K562 (cell line): ENCODE results near the gene NIPAL1. TPM values are rescaled to one million over a fixed set of nuclear protein-coding genes. Genes with fewer than 3 reads are reported as not detected.

Experiments used
- ATAC-seq: fragments of 200-7000 bp; cut with Tn5 transposase; 3 replicates; pipeline ENCODE4 v1.9.1; 2020; ENCODE audit warnings: moderate library complexity
- BruUV-seq: library from RNA; stranded (reverse); fragments of 400-500 nt; replicated peaks from 2 replicates; lab custom pipeline; 2021; lab: Mats Ljungman, UMichigan
- CTCF ChIA-PET: fragments of 300-600 bp; formaldehyde crosslinking; extraction: SDS; loops from one replicate; lab custom pipeline; 2021; ENCODE audit warnings: low intra/inter-chr PET ratio; lab: Yijun Ruan, JAX
- POLR2A ChIA-PET: fragments of 300-600, 350-650 bp; sonication (Branson Sonifier 250); formaldehyde crosslinking; extraction: SDS; loops from one replicate; lab custom pipeline; 2021; ENCODE audit warnings: antibody characterized with exemption, inconsistent platforms; lab: Yijun Ruan, JAX
- DNase-seq, 4 experiments: peaks; one replicate each; pipeline versions ENCODE4 v3.0.0 to v3.0.0-alpha.2; 2011 to 2018; ENCODE audit warnings: low spot score in 3 of 4, mixed read lengths in 3 of 4; ENCODE audit errors: extremely low read depth in 1 of 4
- FAIRE-seq: peaks from 2 replicates; lab custom pipeline; 2011; peaks lifted over from hg19 to GRCh38; lab: Jason Lieb, UNC
- H2AFZ ChIP-seq: 2 replicates; pipeline ENCODE4 v1.6.0; 2011; ENCODE audit warnings: low read depth, low read length, control low read depth, inconsistent platforms
- H3K27ac ChIP-seq: fragments of 200-600 bp; 3 replicates; pipeline ENCODE4 v1.8.0; 2011; ENCODE audit warnings: low read depth, mild to moderate bottlenecking, control low read depth, inconsistent platforms, low read length, moderate library complexity, mixed read lengths; ENCODE audit errors: extremely low read depth
- H3K27me3 ChIP-seq, 2 experiments: fragments of 300-600 bp in 1 of 2; 2 replicates in 1 of 2; 3 replicates in 1 of 2; pipeline versions ENCODE4 v1.6.0 to v1.8.0; 2011; ENCODE audit warnings: inconsistent platforms in 2 of 2, low read length in 2 of 2, mild to moderate bottlenecking in 1 of 2, mixed read lengths in 1 of 2, moderate library complexity in 1 of 2; ENCODE audit not compliant: control insufficient read depth in 2 of 2, insufficient read depth in 2 of 2
- H3K36me3 ChIP-seq: fragments of 300-600 bp; 3 replicates; pipeline ENCODE4 v1.8.0; 2011; ENCODE audit warnings: mild to moderate bottlenecking, low read length, inconsistent platforms; ENCODE audit not compliant: control insufficient read depth, insufficient read depth
- H3K4me1 ChIP-seq, 2 experiments: fragments of 200-600 bp in 1 of 2; replicated peaks in 1 of 2; 2 replicates in 1 of 2; 3 replicates in 1 of 2; pipeline versions ENCODE4 v1.5.1 to v1.8.0; 2011; ENCODE audit warnings: inconsistent platforms in 2 of 2, low read length in 2 of 2, mild to moderate bottlenecking in 1 of 2, mixed read lengths in 1 of 2, moderate library complexity in 1 of 2; ENCODE audit not compliant: control insufficient read depth in 2 of 2, insufficient read depth in 2 of 2
- H3K4me2 ChIP-seq: 2 replicates; pipeline ENCODE4 v1.6.1; 2011; ENCODE audit warnings: low read length, control low read depth, inconsistent platforms, mixed read lengths; ENCODE audit not compliant: insufficient read depth
- H3K4me3 ChIP-seq: fragments of 200-600 bp; sonication (generic), shearing (Covaris generic); 2 replicates; pipeline ENCODE4 v1.5.1; 2016; ENCODE audit warnings: control low read depth, inconsistent platforms
- H3K79me2 ChIP-seq: fragments of 200-600 bp; 3 replicates; pipeline ENCODE4 v1.8.0; 2011; ENCODE audit warnings: low read length, inconsistent platforms; ENCODE audit not compliant: control insufficient read depth, insufficient read depth
- H3K9ac ChIP-seq, 2 experiments: 2 replicates each; pipeline versions ENCODE4 v1.6.0 to v1.6.1; 2011; ENCODE audit warnings: low read depth in 2 of 2, low read length in 2 of 2, control low read depth in 1 of 2, inconsistent platforms in 1 of 2, mild to moderate bottlenecking in 1 of 2, mixed read lengths in 1 of 2; ENCODE audit not compliant: insufficient read depth in 1 of 2
- H3K9me1 ChIP-seq: one replicate; pipeline ENCODE4 v1.6.0; 2011; ENCODE audit warnings: inconsistent platforms, mild to moderate bottlenecking, low read length, moderate library complexity; ENCODE audit not compliant: control insufficient read depth, insufficient read depth
- H3K9me3 ChIP-seq: replicated peaks from 2 replicates; pipeline ENCODE4 v1.5.1; 2011; ENCODE audit warnings: low read depth, low read length, inconsistent platforms; ENCODE audit not compliant: control insufficient read depth, insufficient read depth
- H4K20me1 ChIP-seq: replicated peaks from 2 replicates; pipeline ENCODE4 v1.6.1; 2011; ENCODE audit warnings: low read length, inconsistent platforms, mixed read lengths; ENCODE audit not compliant: control insufficient read depth, insufficient read depth
- ETV1 ChIP-seq: fragments of 450-650 bp; conservative IDR thresholded peaks from 2 replicates; pipeline ENCODE4 v1.6.1; 2016; ENCODE audit warnings: missing genetic modification characterization, control low read depth, low read depth, missing compliant biosample characterization
- FOXP1 ChIP-seq: sonication (generic); formaldehyde crosslinking; IDR thresholded peaks from 2 replicates; pipeline ENCODE4 v1.8.0; 2022; ENCODE audit warnings: mild to moderate bottlenecking, missing genetic modification reagents
- HOMEZ ChIP-seq: fragments of 250-450 bp; sonication (Bioruptor Pico); IDR thresholded peaks from 2 replicates; pipeline ENCODE4 v1.4.0; 2020; ENCODE audit warnings: mild to moderate bottlenecking, moderate library complexity
- IRF1 ChIP-seq: sonication (generic); formaldehyde crosslinking; IDR thresholded peaks from 2 replicates; pipeline ENCODE4 v1.8.0; 2022; ENCODE audit warnings: missing genetic modification reagents, mild to moderate bottlenecking, borderline replicate concordance
- L3MBTL2 ChIP-seq: fragments of 450-650 bp; IDR thresholded peaks from 2 replicates; pipeline ENCODE4 v1.6.1; 2016; ENCODE audit warnings: mild to moderate bottlenecking, moderate library complexity
- MIER1 ChIP-seq: fragments of 450-650 bp; IDR thresholded peaks from 2 replicates; pipeline ENCODE4 v1.6.1; 2016; ENCODE audit warnings: antibody characterized with exemption, mild to moderate bottlenecking, low read depth
- MYBL2 ChIP-seq, 2 experiments: fragments of 450-650 bp in 1 of 2; sonication (generic) in 1 of 2; formaldehyde crosslinking in 1 of 2; IDR thresholded peaks; 2 replicates each; pipeline versions ENCODE4 v1.6.1 to v1.8.1; 2017 to 2022; ENCODE audit warnings: borderline replicate concordance in 1 of 2, inconsistent platforms in 1 of 2, low read depth in 1 of 2, mild to moderate bottlenecking in 1 of 2, missing genetic modification reagents in 1 of 2, moderate library complexity in 1 of 2
- NCOR1 ChIP-seq: fragments of 450-650 bp; IDR thresholded peaks from 2 replicates; pipeline ENCODE4 v1.6.1; 2016; ENCODE audit warnings: mild to moderate bottlenecking, moderate library complexity
- PHB2 ChIP-seq: fragments of 450-650 bp; IDR thresholded peaks from 2 replicates; pipeline ENCODE4 v1.6.1; 2017; ENCODE audit warnings: low read depth
- SNIP1 ChIP-seq: fragments of 450-650 bp; IDR thresholded peaks from 2 replicates; pipeline ENCODE4 v1.7.1; 2017; ENCODE audit warnings: low read depth, mild to moderate bottlenecking
- SREBF2 ChIP-seq: sonication (generic); formaldehyde crosslinking; IDR thresholded peaks from 2 replicates; pipeline ENCODE4 v1.4.0; 2020; ENCODE audit warnings: mild to moderate bottlenecking, missing genetic modification reagents
- USF2 ChIP-seq: sonication (generic); formaldehyde crosslinking; IDR thresholded peaks from 2 replicates; pipeline ENCODE4 v1.5.0; 2020; ENCODE audit warnings: missing genetic modification reagents
- ZKSCAN8 ChIP-seq: fragments of 200-800 bp; sonication (Bioruptor generic); IDR thresholded peaks from 2 replicates; pipeline ENCODE4 v1.6.1; 2016; ENCODE audit warnings: missing genetic modification characterization, missing compliant biosample characterization
- WGBS: fragments of 100-300 bp; shearing (Covaris generic); methylation state at CpG from one replicate; pipeline ENCODE4 v1.1.6; 2016; ENCODE audit warnings: low coverage, mixed read lengths; ENCODE audit not compliant: insufficient coverage; ENCODE audit errors: missing lambda C conversion rate; 5-methylcytosine and 5-hydroxymethylcytosine counted together
- in situ Hi-C: fragments of 300-500 bp; cut with MboI; formaldehyde crosslinking; loops from 4 replicates; pipeline ENCODE4 v1.15.0; 2018; ENCODE audit warnings: inconsistent platforms, mixed read lengths
- intact Hi-C: fragments of 100-400 bp; cut with micrococcal nuclease; formaldehyde crosslinking; loops from 2 replicates; pipeline ENCODE4 v1.14.2; 2022
- polyA plus RNA-seq, 8 experiments: library from polyadenylated mRNA; depleted of rRNA in 4 of 8; stranded (reverse) in 5 of 8; unstranded in 3 of 8; fragments of >200 nt; fragmentation: Nextera tagmentation in 2 of 8; fragmentation: Illumina TruSeq in 1 of 8; extraction: Ambion mirVana in 2 of 8; extraction: Trizol in 1 of 8; gene quantifications; 2 replicates each; pipeline versions ENCODE4 v1.2.1 to v1.2.3, GENCODE V29; 2011 to 2014; ENCODE audit warnings: inconsistent platforms in 1 of 8, missing spikeins in 1 of 8
- total RNA-seq, 7 experiments: library from RNA; depleted of rRNA in 6 of 7; stranded (reverse); fragments of >200 nt in 6 of 7; fragmentation: Illumina TruSeq in 2 of 7; extraction: Trizol in 2 of 7; gene quantifications; 2 replicates each; pipeline versions ENCODE4 v1.2.1 to v1.2.3, GENCODE V29; 2011 to 2021; ENCODE audit warnings: low replicate concordance in 1 of 7

Gene NIPAL1
- total and polyA plus RNA-seq, 9 of the 15 experiments (the other 6 are each of a cell fraction or from before 2014, with no cell fraction given) = 0.03 to 0.43 (median 0.25) TPM

- ChIA-PET POLR2A (interaction anchor here (1.0 kb wide), 1 partner anchor 12 kb away, joined by 3 read pairs; no protein-coding TSS in a partner anchor), CTCF (no interaction called here)
- H3K36me3 ChIP-seq = no peaks in the 10 kb centered on the region
- peaks cover 0 to 7% of the 10 kb centered on the region in 2 experiments; a peak in 1 of 5 replicates for H3K27me3 ChIP-seq
- intact Hi-C loops (no loop called here), in situ Hi-C loops (no loop called here)
- no peaks in the 10 kb centered on the region for H3K79me2 ChIP-seq
- H3K4me2 ChIP-seq = no peak overlapping the region
- no peaks in the 10 kb centered on the region for H3K9me3 ChIP-seq
- H3K4me1 ChIP-seq = no peaks in the 10 kb centered on the region
- BruUV-seq = no TSS peak
- WGBS = 6% methylated on average over 4 of the region's 4 CpGs
- H4K20me1 ChIP-seq = no peaks in the 10 kb centered on the region
- no peak for ATAC-seq
- H3K4me3 ChIP-seq = no peak overlapping the region
- H3K27ac ChIP-seq = no peak overlapping the region
- no peaks in the 10 kb centered on the region for H3K9me1 ChIP-seq
- TF ChIP-seq HOMEZ (CRISPR knock-in tag) (no peak), MYBL2 (IDR thresholded peaks at IDR 0.05; ENCODE audit: low read depth) (no peak), MYBL2 (CRISPR knock-in tag; IDR thresholded peaks at IDR 0.05; ENCODE audit: borderline replicate concordance) (no peak), SREBF2 (CRISPR knock-in tag) (no peak), PHB2 (no peak), FOXP1 (CRISPR knock-in tag) (no peak), L3MBTL2 (no peak), ETV1 (tag) (no peak), NCOR1 (no peak), USF2 (CRISPR knock-in tag) (no peak), ZKSCAN8 (CRISPR knock-in tag) (no peak), MIER1 (no peak), IRF1 (no peak), SNIP1 (no peak)
- no peak for DNase-seq
- FAIRE-seq = no peak
- H3K9ac ChIP-seq = no peak overlapping the region
- no peak overlapping the region for H2AFZ ChIP-seq
Measured at GRCh38 chr4:48024522-48024921, 8.0 kb downstream of the NIPAL1 start.
